Muscle layer of duodenum (tissue), 2 donors: ENCODE data around the gene SCMH1.

Experiments used
- H3K27ac ChIP-seq: one replicate; pipeline ENCODE4 v1.7.0; 2013; ENCODE audit warnings: mild to moderate bottlenecking, low read length
- H3K27me3 ChIP-seq: one replicate; pipeline ENCODE4 v1.7.0; 2013; ENCODE audit warnings: low read depth, mild to moderate bottlenecking, control low read depth, low read length
- H3K36me3 ChIP-seq, 2 donors: one replicate each; pipeline ENCODE4 v1.7.0; 2013; ENCODE audit warnings: low read length in 2 of 2, control low read depth in 1 of 2, mild to moderate bottlenecking in 1 of 2; ENCODE audit not compliant: insufficient read depth in 2 of 2, control insufficient read depth in 1 of 2
- H3K4me1 ChIP-seq, 2 donors: one replicate each; pipeline ENCODE4 v1.7.0; 2013; ENCODE audit warnings: low read length in 2 of 2, mild to moderate bottlenecking in 2 of 2, control low read depth in 1 of 2, moderate library complexity in 1 of 2; ENCODE audit not compliant: insufficient read depth in 2 of 2, control insufficient read depth in 1 of 2
- H3K4me3 ChIP-seq, 2 donors: one replicate each; pipeline ENCODE4 v1.7.0; 2013; ENCODE audit warnings: low read length in 2 of 2, low read depth in 1 of 2, mild to moderate bottlenecking in 1 of 2
- H3K9me3 ChIP-seq, 2 donors: one replicate each; pipeline ENCODE4 v1.7.0; 2013; ENCODE audit warnings: low read length in 2 of 2, control low read depth in 1 of 2, mild to moderate bottlenecking in 1 of 2; ENCODE audit not compliant: control insufficient read depth in 1 of 2
- donor health status: healthy.

The SCMH1 gene

DNA sequence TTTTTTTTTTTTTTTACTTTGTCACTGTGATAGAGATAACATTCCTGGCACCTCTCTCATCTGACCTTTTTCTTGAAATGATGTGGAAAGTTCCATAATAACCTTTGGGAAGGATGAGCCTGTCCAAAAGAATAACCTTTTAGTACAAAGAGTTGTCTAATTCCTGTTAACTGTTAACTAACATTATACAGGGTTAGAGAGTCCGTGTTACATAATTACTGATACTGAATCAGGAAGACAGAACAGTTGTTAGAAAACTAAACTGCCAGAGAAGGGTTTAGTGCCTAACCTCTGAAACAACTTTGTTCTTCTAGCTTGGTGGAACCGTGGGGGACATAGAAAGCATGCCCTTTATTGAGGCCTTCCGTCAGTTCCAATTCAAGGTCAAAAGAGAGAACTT, 253.8 kb downstream of the SCMH1 start:
- Histone ChIP-seq H3K4me3 (no peak overlapping the region), H3K9me3 (no peaks in the 10 kb centered on the region), H3K27me3 (no peaks in the 10 kb centered on the region), H3K27ac (no peak overlapping the region), H3K36me3 (peaks cover 59 to 65% of the 10 kb centered on the region in 2 donors), H3K4me1 (no peaks in the 10 kb centered on the region)

DNA sequence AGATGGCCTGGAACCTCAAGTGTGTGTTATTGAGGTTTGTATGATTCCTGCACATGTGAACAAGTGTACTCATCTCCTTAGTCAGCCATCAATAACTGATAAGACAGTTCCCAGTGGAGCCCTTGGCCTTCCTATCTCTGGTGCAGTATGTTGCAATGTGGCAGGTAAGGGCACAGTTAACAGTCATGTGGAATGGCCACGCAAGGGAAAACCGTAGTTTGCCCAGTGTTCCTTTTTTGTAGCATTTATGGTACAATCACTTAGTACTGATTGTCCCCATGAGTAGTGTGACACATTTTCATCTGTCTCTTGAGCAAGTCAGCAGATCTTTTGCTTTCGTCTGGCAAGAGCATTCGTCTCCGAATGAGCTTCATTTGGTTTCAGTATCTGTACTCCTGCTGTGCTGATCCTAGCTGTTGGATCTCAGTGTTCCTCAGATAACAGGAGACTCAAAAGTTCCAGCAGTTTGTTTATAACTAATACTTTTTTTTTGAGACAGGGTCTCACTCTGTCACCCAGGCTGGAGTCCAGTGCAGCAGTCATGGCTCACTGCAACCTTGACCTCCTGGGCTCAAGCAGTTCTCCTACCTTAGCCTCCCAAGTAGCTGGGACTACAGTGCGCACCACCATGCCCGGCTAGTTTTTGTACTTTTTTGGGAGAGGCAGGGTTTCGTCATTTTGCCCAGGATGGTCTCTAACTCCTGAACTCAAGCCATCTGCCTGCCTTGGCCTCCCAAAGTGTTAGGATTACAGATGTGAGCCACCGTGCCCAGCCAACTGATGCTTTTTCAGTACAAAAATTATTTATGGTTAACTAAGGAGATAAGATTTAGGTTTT, 254.4 kb downstream of the SCMH1 start:
- Histone ChIP-seq H3K27me3 (no peaks in the 10 kb centered on the region), H3K4me1 (no peaks in the 10 kb centered on the region), H3K36me3 (peaks cover 55 to 65% of the 10 kb centered on the region in 2 donors), H3K4me3 (no peak overlapping the region), H3K27ac (no peak overlapping the region), H3K9me3 (no peaks in the 10 kb centered on the region)

DNA sequence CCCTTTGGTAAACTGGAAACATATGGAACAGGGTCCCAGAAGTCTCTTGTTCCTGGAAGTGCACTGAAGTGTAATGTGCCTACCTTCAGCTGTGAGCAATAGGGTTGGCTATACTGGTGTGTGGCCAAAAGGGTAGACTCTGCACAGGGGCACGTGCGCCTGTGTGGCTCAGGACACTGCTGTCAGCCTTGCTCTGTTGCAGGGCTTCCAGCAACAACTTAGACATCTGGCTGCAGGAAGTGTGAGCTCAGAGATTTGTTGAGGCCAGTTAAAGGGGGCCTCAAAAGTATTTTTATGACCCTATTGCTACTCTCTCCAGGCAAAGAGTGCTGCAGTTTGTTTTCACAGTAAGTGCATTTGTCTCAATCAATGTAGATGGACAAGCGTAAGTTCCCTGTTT, 255.2 kb downstream of the SCMH1 start:
- Histone ChIP-seq H3K27ac (no peak overlapping the region), H3K4me3 (no peak overlapping the region), H3K36me3 (peaks cover 50 to 60% of the 10 kb centered on the region in 2 donors), H3K4me1 (peaks cover 0 to 6% of the 10 kb centered on the region in 2 donors), H3K9me3 (no peaks in the 10 kb centered on the region), H3K27me3 (no peaks in the 10 kb centered on the region)

DNA sequence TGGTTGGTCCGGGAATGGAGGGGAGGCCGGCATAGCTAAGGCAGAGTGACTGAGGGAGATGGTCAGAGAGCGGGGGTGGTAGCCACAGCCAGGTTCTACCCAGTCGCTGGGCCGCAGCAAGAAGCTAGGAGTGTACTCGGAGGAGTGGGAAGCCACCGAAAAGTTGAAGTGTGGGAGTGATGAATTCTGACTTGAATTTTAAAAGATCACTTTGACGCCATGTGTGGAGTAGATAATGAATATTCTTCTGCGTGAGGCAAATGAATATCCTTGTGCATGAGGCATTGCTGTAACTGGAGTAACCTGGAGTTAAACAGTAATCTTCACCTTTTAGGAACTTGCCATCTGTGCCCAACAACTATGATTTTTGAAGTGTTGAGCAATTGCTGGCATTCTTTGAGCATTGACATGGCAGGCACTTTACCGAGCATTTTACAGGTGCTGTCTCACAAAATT, 255.8 kb downstream of the SCMH1 start:
- Histone ChIP-seq H3K27me3 (no peaks in the 10 kb centered on the region), H3K9me3 (no peaks in the 10 kb centered on the region), H3K4me3 (no peak overlapping the region), H3K27ac (no peak overlapping the region), H3K4me1 (peaks cover 2 to 12% of the 10 kb centered on the region in 2 donors), H3K36me3 (peaks cover 44 to 55% of the 10 kb centered on the region in 2 donors)

DNA sequence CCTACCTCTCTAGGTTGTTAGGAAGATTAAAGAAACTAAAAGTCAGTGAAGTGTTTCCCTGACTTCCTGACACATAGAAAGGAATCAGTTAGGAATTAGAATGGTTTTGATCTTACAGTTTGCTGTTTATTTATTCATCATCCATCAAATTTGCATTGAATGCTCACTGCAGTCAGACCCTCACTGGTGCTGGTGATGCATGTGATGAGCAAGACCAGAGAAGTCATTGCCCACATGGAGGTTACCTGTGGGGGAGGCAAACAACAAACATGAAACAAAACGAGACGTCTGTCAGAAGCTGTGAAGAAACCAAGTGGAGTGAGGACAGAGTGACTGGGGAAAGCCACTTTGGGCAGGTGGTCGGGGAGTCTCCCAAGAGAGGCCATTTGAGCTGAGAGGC, 256.2 kb downstream of the SCMH1 start:
- Histone ChIP-seq H3K36me3 (peaks cover 39 to 50% of the 10 kb centered on the region in 2 donors), H3K27ac (no peak overlapping the region), H3K27me3 (no peaks in the 10 kb centered on the region), H3K9me3 (no peaks in the 10 kb centered on the region), H3K4me1 (peaks cover 3 to 16% of the 10 kb centered on the region in 2 donors), H3K4me3 (no peak overlapping the region)

DNA sequence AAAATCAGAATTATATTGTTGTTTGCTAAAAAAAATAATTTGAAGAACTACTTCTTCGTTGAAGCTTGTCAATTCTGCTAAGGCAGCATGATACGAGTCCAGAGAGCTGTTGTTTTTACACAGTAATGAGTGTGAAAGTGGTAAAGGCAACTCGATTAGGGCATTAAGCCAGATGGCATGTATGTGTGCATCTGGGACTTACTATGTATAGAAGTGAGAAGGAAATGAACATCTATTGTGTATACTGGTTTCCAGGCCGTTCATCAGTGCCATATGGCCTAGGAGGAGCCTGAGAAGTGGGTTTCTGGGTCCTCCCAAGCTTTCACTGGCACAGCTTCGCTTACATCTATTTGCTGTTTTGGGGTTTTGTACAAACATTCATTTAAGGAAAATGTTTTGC, 256.9 kb downstream of the SCMH1 start:
- Histone ChIP-seq H3K27me3 (no peaks in the 10 kb centered on the region), H3K27ac (no peak overlapping the region), H3K9me3 (no peaks in the 10 kb centered on the region), H3K4me3 (no peak overlapping the region), H3K36me3 (peaks cover 35 to 45% of the 10 kb centered on the region in 2 donors), H3K4me1 (peaks cover 3 to 23% of the 10 kb centered on the region in 2 donors)

DNA sequence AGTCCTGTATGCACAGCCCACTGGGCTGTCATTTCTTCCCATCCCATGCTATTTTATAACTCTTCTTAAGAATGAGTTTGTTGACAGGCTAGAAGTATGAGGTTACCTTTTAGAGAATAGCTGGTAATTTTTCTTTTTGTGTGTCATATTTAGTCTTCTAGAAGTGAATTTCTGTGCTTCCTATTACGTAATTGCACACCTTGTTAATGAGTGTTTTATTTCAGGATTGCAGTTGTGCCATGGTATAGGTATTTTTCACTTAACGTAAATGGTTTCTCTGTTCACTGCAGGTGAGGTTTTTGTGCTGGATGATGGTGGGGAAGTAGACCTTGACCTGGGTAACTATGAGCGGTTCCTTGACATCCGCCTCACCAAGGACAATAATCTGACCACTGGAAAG, 257.6 kb downstream of the SCMH1 start:
- Histone ChIP-seq H3K4me1 (peaks cover 3 to 23% of the 10 kb centered on the region in 2 donors), H3K27ac (no peak overlapping the region), H3K9me3 (no peaks in the 10 kb centered on the region), H3K27me3 (no peaks in the 10 kb centered on the region), H3K4me3 (no peak overlapping the region), H3K36me3 (peaks cover 35 to 40% of the 10 kb centered on the region in 2 donors)

DNA sequence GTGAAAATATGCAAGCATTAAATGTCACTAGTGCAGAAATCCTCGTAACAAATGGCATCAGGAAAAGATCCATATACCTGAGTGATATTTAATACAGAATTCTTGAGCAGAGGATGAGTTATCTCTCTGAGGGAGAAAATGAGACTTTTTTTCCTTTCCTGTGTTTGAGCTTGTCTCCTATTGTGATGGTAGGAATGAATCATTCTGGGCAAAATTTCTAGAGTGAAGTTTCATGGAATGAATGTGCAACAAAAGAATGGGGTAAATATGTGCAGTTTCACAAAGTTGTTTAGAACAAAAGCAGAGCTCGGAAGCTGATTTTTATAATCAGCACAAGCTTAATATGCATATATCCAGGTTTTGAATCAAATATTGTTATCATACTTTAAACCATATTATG, 258.0 kb downstream of the SCMH1 start:
- H3K27me3 ChIP-seq = no peaks in the 10 kb centered on the region
- H3K9me3 ChIP-seq = no peaks in the 10 kb centered on the region
- no peak overlapping the region for H3K4me3 ChIP-seq
- H3K36me3 ChIP-seq = peaks cover 34 to 35% of the 10 kb centered on the region in 2 donors
- H3K4me1 ChIP-seq = peaks cover 3 to 23% of the 10 kb centered on the region in 2 donors
- H3K27ac ChIP-seq = no peak overlapping the region

DNA sequence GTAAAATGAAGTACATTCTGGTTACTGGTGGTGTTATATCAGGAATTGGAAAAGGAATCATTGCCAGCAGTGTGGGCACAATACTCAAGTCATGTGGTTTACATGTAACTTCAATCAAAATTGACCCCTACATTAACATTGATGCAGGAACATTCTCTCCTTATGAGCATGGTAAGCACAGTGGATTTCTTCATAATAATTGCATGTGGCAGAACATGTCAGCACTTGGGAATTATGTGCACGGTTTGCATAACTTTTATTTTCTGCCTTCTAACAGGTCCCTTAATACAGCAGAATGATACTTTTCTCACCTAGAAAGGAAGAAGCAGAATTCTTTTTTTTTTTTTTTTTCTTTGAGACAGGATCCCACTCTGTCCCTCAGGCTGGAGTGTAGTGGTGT, 258.8 kb downstream of the SCMH1 start:
- Histone ChIP-seq H3K27me3 (no peaks in the 10 kb centered on the region), H3K4me3 (no peak overlapping the region), H3K4me1 (peaks cover 3 to 23% of the 10 kb centered on the region in 2 donors), H3K27ac (peak overlapping the region; percentile 12), H3K9me3 (no peaks in the 10 kb centered on the region), H3K36me3 (peaks cover 26 to 27% of the 10 kb centered on the region in 2 donors)

DNA sequence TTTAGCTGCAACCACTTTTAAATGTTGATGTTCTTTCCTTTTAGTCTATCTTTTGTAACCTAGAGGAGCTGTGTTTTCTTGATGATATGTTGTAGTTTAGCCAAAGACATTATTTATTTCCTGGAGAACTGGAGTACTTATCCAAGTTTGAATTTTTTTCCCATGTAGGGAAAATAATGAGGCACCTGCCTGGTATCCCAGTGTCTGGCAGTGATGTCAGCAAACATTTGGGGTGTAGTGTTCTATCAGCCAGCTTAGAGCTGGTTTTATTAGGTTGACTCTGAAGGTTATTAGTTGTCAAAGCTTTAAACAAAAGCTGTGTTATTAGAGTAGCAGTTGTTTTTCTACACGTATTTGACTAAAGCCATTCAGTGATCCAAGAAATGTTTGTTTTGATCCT, 259.4 kb downstream of the SCMH1 start:
- no peaks in the 10 kb centered on the region for H3K9me3 ChIP-seq
- H3K4me1 ChIP-seq = peaks cover 3 to 23% of the 10 kb centered on the region in 2 donors
- H3K27ac ChIP-seq = peak overlapping the region; percentile 12
- H3K4me3 ChIP-seq = peak overlapping the region in 1 of 2 donors; percentile 29
- no peaks in the 10 kb centered on the region for H3K27me3 ChIP-seq
- peaks cover 20 to 27% of the 10 kb centered on the region in 2 donors for H3K36me3 ChIP-seq

DNA sequence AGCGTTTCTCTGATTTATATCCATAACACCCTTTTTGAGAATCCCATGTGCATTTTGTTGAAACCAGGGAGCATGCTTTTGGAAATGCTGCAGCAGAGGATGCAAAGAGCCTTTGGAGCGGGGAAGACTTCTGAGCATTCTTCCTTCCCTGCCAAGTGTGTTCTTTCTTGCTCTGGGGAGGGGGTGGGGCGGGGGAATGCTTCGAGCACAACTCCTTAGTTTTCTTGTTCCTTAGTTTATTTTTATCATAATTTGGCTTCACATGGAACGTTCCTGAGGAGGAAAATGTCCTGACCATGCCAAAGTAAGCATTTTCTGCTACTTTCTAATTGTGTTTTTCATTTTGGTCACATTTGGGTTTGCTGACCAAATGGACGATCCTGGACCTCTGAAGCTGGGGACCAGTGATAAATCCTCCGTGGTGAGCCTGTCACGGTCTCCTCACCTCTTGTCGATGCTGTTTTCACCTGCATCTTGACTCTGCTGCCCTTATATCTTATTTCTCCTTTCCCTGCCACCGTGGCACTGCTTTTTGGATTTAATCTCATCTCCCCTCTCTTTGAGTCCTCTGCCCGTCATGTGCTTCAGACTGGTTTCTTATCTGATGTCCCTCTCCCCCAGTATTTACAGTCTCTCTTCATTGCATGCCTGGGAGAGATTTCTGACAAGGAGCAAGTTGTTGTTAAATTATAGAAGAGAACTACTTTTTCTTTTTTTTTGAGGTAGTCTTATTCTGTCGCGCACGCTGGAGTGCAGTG, 260.2 kb downstream of the SCMH1 start:
- Histone ChIP-seq H3K4me1 (peaks cover 3 to 23% of the 10 kb centered on the region in 2 donors), H3K27ac (peak overlapping the region; percentile 55), H3K9me3 (no peaks in the 10 kb centered on the region), H3K36me3 (peaks cover 12 to 18% of the 10 kb centered on the region in 2 donors), H3K27me3 (no peaks in the 10 kb centered on the region), H3K4me3 (peak overlapping the region; percentile 63 to 71)
